HT-29 (cell line): Measurements from ENCODE around the gene CCDC6. TPM values are rescaled to one million over a fixed set of nuclear protein-coding genes. Genes with fewer than 3 reads are reported as not detected.
"Not testable (repeated sequence)": the region's sequence is repeated elsewhere in the genome, so short reads cannot be mapped to it uniquely, and the experiment has no call there.

ENCODE experiments used
- DNase-seq: peaks from one replicate; pipeline ENCODE4 v3.0.0-alpha.2; 2015; ENCODE audit warnings: low spot score
- total RNA-seq: library from RNA; depleted of rRNA; stranded (reverse); fragments of >200 nt; shearing (Covaris generic); gene quantifications from 2 replicates; pipeline ENCODE4 v1.2.3, GENCODE V29; 2014; rRNA removed

The CCDC6 gene
- 15.7 and 18.5 TPM in 2 replicates for total RNA-seq

DNA sequence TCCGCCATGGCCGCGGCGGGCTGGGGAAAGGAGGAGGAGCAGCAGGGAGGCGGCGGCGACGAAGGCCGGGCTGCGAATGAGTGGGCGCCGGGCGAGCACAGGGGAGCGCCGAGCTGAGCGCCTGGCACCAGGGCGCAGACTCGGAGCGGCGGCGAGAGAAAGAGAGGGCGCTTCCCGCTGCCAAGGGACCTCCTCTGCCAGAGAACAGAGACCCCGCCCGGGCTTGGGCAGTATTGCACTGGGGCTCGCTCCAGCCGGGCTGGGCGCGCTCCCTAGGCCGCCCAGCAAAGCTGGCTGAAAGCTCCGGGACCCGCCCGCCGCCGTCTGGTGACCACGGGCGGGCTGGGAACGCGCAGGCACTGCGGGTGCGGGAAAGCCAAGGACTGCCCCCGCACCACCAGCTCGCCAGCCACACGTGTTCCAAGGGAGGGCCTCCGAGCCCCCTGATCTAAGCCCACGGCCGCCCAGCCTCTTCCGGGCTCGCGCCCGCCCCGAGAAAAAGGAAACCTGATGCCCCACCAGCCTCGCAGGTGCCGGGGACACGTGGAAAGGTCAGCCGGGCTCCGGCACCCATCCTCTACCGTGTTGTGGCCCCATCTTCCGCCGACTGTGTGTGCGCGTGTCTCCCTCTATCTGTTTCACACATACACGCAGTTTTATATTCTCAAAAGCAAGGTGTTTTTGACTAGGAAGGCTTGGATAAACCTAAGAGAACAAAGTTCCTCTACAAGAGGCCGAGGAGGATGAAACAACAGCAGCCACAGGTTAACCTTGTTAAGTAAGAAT lies at the start of gene CCDC6:
CCDC6 (minus strand) TSS at position 140 of the 786 bp plus-strand sequence; CDS start at position 8, 132 bp downstream.
- peak; percentile 96 for DNase-seq

DNA sequence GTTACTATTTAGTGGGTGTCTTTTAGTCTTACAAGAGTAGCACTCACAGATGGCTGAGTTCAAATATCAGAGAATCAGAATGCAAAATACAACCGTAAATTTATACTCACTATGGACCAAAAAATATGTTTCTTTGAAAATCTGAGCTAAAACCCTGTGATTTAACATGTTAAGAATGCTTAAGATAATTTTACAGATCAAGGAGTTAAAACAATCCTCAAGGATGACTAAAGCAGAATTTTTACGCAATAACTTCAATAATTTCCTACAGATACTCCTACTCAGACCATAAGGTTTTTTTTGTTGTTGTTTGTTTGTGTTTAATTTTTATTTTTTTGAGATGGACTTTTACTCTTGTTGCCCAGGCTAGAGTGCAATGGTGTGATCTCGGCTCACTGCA lies 47.9 kb upstream of the CCDC6 start:
- DNase-seq, result no peak

DNA sequence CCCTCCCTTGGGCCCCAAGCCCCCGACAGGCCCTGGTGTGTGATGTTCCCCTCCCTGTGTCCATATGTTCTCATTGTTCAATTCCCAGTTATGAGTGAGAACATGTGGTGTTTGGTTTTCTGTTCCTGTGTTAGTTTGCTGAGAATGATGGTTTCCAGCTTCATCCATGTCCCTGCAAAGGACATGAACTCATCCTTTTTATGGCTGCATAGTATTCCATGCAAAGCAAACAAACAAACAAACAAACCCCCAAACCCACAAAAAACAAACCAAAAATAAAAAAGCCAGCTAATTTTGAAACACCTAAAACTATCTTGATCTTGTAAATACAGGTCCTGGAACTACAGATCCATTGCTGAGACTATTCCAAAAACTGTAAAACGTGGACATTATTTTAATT lies 47.4 kb upstream of the CCDC6 start:
- not testable (repeated sequence) for DNase-seq

DNA sequence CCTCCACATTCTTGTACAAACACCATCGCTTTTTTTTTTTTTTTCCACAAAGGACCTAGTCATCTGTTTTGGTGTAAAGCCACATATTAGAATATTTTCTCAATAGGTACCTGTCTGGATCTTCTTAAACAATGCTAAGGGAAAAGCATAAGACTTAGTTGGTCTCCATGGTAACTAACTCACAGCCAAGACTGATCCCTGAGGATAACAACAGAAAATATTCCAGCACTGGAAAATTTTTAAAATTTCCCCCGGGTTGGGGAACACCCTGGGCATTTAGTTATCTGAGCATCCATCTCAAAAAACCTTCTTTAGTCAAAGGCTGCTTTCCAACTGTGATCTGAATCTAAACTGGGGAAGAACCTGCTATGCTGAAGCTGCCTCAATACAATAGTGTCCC lies 43.7 kb upstream of the CCDC6 start:
- DNase-seq, result no peak

DNA sequence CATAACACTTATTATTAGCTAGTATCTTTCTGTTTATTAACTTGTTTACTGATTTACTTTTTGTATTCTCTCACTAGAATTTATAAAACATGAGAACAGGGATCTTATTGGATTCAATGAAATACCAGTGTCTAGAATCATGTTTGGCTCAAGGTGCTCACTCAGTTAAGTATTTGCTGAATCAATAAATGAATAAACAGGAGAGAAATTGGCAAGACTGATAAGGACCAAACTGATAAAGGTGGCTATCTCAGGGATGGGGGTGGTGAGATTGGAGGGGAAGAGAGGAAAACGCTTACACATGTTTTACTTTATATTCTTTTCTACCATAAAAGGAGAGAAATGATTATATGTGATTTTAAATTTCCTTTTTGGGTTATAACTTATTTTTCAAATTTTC lies 43.3 kb upstream of the CCDC6 start:
- DNase-seq, result no peak

DNA sequence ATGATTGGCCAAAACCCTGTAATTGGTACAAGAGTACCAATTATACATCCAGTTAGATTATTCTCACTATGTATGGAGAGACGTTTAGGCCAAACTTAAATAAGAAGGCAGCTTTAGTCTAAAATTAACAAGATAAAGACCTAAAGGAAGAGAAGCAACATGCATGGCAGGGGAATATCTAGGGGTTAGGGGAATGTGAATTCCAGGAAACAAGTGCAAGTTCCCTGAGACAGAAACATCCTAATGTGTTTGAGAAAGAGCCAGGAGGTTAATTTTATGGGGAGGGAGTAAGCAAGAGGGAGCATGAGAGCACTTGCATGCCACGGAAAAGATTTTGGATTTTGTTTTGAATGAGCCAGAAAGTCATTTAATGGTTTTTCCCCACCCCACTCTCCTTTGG lies 39.6 kb upstream of the CCDC6 start:
- no peak for DNase-seq

DNA sequence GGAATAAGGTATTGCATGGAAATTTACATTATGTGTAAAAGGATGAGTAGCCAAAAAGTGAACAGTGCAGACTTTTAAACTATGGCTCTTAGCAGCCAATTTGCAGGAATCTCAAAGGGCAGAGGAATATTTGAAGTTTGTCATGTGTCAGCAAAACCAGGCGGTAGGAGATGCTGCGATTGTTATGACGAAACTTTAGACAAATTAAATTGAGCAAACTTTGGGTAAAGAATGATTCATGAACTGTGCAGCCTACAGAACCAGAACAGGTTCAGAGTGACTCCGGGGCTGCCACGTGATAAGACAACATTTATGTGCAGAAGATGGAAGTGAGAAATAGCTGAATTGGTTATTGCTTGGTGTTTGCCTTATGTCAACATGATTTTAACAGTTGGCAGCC lies 39.2 kb upstream of the CCDC6 start:
- no peak for DNase-seq

DNA sequence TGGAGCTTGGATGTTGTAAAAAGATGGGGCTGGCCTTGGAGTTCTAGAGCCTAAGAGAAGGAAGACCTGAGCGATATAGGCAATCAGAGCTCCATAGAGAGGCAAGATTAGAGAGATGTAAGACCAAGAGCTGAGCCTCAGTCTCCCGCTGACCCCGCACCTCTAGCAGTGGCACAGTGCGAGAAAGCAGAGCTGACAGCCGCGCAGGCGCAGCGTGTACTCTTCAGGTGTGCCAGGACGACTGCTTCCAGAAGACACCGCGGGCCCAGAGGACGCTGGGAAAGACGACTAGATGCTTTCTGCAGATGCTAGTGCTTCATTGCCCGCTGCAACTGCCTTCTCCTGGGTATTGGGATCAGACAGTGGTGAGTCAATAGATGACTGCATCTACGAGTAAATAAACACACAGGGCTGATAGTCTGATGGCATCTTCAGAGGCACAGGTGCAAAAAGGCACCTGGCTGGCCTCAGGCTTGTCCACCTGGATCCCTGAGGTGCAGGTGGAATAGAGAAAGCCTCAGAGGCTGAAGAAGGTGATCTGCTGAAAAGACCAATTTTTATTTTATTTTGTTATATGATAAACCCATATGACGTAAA lies 38.1 kb upstream of the CCDC6 start:
- DNase-seq, result no peak

DNA sequence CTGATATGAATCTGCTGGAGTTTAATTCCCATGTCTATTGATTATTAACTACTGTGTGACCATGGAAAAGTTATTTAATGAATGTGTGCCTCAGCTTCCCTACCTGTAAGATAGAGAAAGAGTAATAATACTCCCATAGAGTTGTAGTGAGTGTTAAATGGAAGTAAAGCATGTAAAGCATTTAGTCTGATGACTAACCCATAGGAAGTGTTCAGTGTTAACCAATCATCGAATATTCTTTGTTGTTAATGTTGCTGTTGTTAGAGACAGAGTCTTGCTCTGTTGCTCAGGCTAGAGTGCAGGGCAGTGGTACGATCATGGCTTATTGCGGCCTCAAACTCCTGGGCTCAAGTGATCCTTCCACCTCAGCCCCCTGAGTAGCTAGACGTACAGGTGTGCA lies 36.2 kb upstream of the CCDC6 start:
- DNase-seq, result no peak

DNA sequence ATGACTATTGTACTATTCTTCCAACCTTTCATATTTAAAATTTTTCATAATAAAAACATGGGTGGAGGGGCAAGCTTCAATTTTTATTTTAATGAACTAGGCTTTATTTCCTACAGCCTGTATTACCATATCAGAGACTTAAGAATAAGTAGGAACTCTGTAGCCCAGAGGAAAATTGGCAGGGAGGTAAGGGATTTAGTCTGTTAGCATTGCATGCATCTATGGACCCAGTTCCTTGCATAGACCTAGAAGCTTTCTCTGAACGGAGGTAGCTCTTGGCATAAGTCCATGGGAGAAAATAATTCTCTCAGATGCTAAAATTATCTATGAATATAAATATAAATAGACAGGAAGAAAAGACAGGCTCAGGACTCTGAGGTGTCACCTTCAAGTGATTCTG lies 31.4 kb upstream of the CCDC6 start:
- DNase-seq, result no peak

DNA sequence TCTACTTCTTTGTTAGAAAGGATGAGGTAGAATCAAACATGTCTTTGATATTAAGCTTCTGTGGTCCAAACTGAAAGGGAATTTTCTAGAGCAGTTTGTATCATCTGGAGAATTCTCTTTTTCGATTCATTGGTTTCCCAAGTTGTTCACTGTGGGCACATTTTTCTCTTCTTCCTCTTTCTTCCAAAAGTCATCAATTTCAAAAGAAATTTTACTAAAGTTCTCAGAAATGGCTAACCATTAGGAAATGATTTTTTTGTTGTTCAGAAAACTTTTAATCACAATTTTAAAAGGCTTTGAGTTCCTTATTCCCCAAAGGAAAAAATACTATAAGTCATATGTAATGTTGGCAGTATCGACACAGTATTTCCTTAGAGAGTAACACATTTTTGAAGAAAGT lies 28.3 kb upstream of the CCDC6 start:
- DNase-seq, result no peak

DNA sequence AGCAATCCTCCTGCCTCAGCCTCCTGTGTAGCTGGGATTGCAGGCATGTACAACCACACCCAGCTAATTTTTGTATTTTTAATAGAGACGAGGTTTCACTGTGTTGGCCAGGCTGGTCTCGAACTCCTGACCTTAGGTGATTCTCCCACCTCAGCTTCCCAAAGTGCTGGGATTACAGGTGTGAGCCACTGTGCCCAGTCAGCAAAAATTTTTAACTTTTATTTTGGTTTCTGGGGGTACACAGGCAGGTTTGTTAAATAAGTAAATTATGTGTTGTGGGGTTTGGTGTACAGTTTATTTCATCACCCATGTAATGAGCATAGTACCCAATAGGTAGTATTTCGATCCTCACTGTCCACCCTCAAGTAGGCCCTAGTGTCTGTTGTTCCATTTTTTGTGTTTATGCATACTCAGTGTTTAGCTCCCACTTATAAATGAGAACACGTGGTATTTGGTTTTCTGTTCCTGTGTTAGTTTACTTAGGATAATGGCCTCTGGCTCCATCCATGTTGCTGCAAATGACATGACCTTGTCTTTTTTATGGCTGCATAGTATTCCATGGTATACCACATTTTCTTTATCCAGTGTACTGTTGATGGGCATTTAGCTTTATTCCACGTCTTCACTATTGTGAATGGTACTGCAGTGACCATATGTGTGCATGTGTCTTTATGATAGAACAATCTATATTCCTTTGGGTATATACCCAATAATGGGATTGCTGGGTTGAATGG lies 24.6 kb upstream of the CCDC6 start:
- not testable (repeated sequence) for DNase-seq

DNA sequence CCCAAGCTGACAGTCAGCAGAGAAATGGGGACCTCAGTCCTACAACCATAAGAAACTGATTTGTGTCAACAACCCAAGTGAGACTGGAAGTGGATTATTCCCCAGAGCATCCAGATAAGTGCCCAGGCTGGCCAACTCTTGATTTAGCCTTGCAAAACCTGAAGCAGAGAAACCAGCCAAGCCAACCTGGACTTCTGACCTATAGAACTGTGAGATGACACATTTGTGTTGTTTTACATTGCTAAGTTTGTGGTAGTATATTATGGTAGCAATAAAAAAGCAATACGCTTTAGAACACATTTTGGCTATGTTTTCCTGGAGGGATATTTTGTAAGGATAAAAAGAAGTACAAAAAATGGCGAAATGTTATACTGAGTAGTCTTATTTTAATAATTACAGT lies 19.7 kb upstream of the CCDC6 start:
- no peak for DNase-seq

DNA sequence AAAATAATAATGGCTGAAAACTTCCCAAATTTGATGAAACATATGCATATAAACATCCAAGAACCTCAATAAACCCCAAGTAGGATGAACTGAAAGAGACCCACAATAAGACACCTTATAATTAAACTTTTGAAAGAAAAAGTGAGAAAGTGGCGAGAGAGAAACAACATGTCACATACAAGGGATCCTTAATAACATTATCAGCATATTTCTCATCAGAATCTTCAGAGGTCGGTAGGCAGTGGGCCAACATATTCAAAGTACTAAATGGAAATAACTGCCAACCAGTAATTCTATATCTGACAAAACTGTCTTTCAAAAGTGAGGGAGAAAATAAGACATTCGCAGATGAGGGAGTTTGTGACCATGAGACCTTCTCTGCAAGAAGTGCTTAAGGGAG lies 16.6 kb upstream of the CCDC6 start:
- no peak for DNase-seq

DNA sequence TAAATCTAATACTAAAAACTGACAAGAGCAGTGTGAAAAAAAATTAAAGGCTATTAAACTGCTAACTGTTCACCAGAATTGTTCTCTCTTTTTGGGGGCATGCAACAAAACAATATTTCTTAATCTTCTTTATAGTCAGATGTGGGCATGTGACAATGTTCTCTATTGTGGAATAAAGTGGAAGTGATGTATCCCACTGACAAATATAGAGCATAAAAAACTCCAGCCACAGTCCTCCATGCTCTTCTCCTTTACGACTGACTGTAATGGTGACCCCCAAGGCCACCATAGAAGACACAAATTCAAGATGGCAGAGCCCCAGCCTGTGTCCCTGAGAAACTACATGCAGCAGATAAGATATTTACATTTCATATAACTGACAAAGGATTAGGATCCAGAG lies 11.6 kb upstream of the CCDC6 start:
- no peak for DNase-seq

DNA sequence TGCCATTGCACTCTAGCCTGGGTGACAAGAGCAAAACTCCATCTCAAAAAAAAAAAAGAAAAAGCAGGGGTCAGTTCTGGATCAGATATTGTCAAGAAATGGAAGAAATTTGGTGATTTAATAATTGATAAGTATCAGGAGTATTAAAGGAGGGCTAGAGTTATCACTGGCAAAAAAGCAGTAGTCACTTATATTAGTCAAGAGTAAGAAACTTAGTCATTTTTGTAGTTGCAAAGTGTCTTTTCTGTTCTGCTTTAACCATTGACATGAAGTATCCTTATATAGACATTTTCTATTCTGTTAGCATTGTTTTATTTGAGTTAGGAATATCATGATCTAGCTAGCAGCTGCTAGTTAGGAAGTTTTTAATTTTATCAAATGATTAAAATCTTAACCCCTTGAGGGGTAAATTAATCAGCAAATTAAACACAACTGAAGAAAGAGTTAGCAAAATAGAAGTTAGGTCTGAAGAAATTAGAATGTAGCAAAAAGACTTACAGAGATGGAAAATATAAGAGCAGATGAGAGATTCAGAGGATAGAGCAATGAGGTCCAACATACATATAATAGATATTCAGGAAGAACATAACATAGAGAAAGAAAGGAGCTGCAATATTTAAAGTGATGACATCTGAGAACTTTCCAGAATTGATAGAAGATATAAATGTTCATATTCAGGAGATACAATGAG lies 7.3 kb upstream of the CCDC6 start:
- peak; percentile 4 for DNase-seq

DNA sequence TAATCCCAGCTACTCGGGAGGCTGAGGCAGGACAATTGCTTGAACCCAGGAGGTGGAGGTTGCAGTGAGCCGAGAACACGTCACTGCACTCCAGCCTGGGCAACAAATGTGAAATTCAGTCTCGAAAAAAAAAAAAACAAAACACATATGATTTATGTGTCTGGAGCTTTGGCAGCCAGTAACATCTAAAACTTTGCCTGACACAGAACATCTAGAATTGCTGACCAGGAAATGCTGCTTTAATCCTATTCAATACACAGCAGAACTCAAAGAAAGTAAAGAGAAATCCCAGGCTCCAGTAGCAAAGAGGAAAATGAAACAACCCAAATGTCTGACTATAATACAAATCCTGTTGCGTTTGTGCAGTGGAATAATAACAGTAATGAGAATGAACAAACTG lies 4.5 kb upstream of the CCDC6 start:
- DNase-seq, result no peak

DNA sequence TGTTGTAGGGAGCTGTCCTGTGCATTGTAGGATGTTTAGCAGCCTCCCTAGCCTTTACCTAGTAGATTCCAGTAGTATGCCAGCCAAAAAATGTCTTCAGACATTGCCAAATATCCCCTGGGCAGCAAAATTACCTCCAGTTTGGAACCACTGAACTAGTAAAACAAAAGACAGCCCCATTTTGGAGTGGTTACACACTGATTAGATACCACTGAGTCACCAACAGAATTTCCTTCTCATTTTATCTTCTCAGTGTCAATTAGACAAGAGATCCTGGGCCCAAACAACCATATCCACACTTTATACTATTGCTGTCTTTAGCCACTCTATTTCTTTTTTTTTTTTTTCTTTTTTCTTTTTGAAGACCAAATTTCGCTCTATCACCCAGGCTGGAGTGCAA lies 3.5 kb upstream of the CCDC6 start:
- no peak for DNase-seq

DNA sequence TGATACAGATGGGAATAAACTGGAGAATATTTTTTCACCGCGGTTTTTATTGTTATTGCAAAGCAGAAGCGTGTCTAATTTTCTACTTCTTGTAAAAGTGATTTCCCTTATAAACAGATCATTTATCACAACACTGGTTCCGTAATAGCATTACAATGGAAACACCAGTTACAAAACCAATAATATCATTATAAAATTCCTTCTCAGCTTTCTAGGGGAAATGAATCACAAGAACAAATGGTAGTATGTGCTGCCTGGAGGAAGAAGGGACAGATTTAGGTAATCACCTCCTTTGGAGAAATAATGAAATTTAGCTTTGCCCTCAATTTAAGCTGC lies 2.4 kb upstream of the CCDC6 start:
- DNase-seq, result no peak

DNA sequence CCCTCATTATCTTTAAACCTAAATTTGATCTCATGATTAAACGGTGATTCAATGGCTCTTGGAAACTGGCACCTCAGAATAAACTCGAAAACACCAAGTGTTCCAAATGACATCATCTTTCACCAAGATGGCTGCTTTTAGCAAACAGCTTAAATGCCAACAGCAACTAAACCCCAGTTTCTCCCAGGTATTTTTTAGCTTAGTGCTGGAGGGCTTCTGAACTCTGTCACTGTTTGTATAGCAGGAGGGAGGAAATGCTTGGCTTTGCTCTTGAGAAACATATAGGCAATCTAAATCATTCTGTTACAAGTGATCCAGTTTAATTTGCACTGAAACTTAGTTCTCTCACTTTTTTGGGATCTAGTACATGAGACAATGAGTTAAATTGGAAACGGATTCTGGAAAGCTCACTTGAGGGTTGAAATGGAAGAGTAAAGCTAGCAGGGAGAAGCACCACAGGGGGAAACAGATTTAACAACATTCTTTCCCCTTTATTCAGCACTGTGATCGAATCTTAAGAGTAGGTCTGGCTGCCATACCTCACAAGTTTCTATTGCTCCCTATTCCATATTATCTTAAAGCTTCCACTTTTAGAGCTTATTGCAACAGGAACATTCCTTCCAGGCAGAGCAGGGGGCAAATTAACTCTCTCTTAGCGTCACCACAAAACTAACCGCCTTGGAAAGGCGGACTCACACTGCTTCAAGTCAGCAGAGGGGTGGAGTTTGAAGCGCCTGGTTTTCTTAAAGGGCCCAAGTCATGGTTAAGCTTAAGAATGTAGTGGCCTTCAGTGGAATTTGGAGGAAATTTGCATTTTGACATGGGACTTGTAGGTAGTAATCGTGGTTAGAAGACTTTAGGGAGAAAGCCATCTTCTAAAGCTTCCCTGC lies 1.8 kb upstream of the CCDC6 start:
- peak; percentile 82 for DNase-seq

DNA sequence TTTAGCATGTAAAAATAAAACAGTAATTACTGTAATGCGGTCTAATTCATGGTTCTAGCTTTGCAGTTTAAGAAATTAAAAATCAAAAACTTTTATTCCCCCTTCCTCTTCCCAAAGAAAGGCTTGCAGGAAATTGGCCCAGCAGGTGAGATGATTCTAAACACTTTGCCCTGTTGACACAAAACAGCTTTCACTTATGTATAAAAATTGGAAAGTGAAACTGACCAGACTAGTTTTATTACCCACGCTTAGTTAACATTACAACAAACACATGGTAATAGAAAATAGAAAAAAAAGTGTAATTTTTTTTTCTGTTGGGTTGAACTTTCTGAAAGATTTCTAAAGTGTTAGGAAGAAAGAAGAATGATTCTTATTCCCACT lies 1.2 kb upstream of the CCDC6 start:
- DNase-seq, result no peak
